HG03066 (cell line): Measurements from ENCODE around the gene CYP46A1.

ENCODE experiments used
- ATAC-seq: cut with Tn5 transposase; IDR thresholded peaks from one replicate; pipeline ENCODE4 v1.9.1; 2021; ENCODE audit warnings: low read depth; ENCODE audit not compliant: unreplicated experiment

Gene CYP46A1

GRCh38 chr14:99686557-99687283 lies 2.6 kb downstream of the CYP46A1 start:
- no peak for ATAC-seq

GRCh38 chr14:99687284-99688209 lies 3.4 kb downstream of the CYP46A1 start:
- ATAC-seq: no peak

DNA sequence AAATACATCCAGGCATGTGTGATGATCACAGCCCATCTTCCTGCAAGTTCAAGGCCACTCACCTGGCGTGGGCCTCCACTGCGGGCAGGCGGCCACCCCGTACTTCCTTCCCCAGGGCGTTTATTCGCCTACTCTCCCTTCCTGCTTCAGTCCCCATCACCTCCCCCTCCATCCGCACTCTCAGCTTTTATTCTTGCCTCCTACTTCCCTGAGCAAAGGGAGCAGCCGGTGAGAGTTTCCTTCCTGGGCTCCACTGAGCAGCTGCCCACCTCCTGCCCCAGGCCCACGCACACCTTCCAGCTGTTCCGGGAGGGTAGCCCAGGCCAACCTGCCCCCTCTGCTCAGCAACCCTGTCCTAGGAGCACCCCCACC lies 4.1 kb downstream of the CYP46A1 start:
- no peak for ATAC-seq

DNA sequence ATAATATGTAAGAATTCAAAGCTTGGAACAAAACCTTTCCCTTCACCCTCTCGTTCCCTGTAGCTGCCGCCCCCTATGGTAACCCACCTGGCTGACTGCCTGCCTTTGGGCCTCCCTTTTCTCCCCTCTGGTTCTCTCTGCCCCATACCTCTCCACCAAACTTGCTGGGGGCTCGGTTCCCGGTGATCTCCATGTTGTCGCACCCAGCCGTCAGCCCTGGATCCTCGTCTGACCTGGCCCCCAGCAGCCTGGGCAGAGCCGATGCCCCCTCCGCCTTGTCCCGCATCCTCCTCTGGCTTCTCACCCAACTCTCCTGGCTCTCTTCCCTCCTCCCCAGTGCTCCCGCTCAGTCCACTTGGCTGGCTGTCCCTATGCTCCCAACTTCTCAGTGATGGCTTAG lies 4.5 kb downstream of the CYP46A1 start:
- ATAC-seq: no peak

DNA sequence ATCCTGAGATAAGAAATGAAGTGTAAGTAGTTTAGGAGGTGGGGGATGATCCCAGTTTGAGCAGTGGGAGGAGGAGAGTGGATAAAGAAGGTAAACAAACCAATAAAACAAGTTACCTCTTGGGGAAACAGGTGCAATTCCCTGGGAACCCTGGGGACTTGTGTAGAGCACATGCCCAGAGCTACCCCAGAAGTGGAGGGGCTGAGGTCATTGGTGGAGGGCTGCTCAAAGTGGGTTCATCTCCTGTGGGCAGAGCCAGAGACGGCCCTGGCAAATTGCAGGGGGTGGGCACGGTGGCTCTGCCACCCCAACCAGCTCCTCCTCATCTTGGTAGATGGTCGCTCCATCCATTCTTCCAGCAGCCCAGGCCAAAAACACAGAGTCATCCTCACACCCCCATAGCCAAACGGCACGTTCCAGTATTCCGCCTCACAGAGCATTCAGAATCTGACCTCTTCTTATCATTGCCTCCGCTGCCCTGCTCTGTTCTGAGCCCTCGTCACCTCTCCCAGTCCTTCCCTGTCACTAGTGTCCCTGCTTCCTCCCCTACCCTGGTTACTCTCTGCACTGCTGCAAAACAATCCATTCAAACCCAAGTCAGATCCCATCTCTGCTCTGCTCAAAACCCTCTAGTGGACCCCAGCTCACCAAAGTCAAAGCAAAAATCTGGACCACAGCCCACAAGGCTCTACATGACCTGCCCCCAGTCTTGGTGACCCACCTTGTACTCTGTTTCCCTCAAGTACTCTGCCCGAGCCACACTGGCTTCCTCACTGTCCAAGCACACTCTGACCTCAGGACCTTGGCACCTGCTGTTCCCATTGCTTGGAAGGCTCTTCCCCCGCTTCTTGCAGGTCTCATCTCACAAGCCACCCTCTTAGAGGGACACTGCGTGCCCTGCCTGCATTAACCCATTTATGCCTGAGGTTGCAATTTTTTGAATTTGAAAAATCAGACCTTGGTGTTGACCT lies 5.5 kb downstream of the CYP46A1 start:
- ATAC-seq: no peak

DNA sequence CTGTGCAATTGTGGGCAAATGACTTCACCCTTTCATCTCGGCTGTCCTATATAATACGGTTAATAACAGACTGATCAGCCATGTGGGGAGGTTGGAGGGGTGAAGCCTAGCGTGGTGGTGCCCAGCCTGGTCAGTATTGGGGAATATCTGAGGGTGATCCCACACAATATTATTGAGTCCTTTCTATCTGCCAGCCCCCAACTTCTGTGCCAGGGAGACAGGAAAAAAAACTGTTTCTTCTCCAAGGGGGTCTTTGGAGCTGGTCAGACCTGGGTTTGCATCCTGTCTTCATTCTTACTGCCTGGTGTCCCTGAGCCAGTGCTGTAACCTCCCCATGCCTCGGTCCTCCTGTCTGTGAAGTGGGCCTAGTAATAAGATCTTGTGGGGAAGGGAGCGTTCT lies 6.5 kb downstream of the CYP46A1 start:
- ATAC-seq: no peak

DNA sequence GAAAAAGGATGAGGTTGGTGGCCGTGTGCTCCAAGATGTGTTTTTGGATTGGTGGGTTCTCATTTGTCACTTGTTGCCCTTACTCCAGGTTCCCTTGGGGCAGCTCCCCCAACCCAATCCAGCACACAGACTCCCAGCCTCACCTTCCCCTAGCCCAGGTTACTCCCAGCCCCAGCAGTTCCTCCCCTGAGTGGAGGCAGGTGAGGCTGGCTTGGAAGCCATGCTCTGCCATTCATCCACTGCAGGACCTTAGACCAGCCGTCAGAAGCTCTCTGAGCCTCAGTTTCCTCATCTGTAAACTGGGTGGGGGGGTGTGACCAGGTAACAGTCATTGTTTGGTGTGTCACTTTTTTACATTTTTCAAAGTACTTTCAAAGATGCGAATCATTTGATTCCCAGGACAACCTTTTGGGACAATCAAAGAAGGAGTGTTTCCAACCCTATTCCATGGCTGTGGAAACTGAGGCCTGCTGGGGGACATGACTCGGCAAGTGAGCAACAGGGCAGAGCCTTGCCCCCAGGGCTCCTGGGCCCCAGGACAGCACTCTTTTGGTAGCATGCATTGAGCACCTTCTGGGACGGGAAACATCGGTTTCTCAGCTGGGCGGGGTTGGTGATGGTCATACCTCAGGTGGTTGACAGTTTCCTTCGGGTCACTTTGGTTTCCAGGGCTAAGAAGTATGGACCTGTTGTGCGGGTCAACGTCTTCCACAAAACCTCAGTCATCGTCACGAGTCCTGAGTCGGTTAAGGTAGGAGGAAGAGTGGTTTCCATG lies 7.2 kb downstream of the CYP46A1 start:
- no peak for ATAC-seq

DNA sequence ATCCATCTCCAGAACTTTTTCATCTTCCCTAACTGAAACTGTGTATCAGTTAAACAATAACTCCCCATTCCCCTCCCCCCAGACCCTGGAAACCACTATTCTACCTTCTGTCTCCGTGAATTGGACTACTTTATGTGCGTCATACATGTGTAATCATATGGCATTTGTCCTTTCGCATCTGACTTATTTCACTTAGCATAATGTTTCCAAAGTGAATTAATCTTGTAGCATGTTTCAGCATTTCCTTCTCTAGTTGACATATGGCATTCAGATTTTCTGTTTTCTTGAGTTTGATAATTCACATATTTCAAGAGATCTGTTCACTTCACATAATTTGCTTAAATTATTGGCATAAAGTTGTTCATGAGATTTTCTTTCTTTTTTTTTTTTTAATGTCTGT lies 9.8 kb downstream of the CYP46A1 start:
- ATAC-seq: no peak

DNA sequence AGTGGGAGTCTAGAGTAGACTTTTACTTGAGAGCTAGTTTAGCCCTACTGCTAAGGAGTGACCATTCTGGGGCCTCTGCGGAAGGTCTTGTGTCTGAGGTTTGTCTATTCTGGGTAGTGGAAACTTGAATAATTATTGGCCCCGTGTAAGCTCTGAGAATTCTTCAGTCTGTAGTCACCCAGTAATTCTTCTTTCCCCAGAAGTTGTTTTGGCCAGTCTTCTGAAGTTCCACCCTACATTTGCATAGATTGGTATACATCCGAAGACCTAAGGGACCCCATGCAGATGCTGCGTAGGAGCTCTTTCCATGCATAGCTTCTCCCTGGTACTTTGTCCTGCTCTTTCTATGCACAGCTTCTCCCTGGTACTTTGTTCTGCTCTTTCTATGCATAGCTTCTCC lies 12.8 kb downstream of the CYP46A1 start:
- ATAC-seq: no peak

DNA sequence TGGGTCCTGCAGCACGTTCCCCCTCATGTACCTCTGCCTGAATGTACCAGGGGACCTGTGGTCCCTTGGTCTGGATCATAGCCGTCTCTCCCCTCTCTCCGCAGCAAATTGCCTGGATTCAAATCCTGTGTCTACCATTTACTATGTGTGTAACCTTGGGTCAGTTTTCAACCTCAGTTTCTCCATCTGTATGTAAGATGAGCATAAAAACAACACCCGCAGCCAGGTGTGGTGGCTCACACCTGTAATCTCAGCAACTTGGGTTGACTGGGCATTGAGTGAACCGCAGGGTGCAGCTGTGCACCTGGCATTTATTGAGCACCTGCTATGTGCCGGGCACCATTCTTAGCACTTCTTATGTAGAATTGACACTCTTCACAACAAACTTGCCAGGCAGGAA lies 14.1 kb downstream of the CYP46A1 start:
- ATAC-seq: no peak

GRCh38 chr14:99698642-99699041 lies 14.5 kb downstream of the CYP46A1 start:
- no peak for ATAC-seq

- ATAC-seq: no peak
Observed at GRCh38 chr14:99699085-99699760, 15.1 kb downstream of the CYP46A1 start.

DNA sequence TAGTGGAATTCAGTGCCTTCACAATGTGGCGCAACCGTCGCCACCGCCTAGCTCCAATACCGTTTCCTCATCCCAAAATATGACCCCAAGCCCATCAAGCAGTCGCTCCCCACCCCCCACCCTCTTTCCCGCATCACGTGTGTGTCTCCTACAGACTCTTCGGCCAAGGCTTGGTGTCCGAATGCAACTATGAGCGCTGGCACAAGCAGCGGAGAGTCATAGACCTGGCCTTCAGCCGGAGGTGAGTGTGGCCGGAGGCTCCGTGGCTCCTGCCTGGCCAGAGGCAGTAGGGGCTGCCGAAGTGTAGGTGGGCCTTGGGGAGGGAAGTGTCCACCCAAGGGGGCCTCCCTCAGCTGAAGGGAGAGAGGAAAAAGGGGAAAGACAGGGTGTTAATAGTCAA lies 15.8 kb downstream of the CYP46A1 start:
- no peak for ATAC-seq

DNA sequence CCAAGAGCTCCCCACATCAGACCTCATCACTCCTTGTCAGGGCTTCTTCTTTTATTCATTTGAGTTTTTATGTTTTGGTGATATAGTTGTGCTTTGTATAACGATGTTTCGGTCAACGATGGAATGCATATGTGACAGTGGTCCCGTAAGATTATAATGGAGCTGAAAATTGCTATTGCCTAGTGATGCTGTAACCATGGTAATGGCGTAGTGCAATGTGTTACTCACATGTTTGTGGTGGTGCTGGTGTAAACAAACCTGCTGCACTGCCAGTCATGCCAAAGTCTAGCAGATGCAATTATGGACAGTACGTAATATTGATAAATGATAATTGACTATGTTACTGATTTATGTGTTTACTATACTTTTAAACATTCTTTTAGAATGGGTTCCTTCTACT lies 16.3 kb downstream of the CYP46A1 start:
- ATAC-seq: no peak

DNA sequence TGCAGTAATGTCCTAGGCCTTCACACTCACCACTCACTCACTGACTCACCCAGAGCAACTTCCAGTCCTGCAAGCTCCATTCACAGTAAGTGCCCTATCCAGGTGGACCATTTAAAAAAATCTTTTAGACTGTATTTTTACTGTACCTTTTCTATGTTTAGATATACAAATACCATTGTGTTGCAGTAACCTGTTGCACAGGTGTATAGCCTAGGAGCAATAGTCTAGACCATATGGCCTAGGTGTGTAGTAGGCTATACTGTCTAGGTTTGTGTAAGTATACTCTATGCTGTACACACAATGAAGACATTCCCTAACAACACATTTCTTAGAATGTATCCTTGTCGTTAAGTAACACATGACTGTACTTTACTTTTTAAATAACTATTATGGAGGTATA lies 17.2 kb downstream of the CYP46A1 start:
- no peak for ATAC-seq

DNA sequence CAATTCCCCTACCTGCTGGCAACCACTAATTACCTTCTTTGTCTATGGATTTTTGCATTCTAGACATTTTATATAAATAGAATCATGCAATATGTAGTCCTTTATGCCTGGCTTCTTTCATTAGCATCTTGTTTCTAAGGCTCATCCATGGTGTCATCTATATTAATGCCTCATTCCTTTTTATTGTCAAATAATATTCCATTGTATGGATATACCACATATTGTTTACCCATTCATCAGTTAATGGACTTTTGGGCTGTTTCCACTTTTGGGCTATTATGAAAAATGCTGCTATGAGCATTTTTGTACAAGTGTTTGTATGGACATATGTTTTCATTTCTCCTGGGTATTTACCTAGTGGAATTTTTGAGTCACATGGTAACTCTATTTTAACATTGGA lies 18.0 kb downstream of the CYP46A1 start:
- ATAC-seq: no peak

GRCh38 chr14:99703381-99703780 lies 19.3 kb downstream of the CYP46A1 start:
- no peak for ATAC-seq

- ATAC-seq: no peak
Observed at GRCh38 chr14:99704037-99704436, 19.9 kb downstream of the CYP46A1 start.

DNA sequence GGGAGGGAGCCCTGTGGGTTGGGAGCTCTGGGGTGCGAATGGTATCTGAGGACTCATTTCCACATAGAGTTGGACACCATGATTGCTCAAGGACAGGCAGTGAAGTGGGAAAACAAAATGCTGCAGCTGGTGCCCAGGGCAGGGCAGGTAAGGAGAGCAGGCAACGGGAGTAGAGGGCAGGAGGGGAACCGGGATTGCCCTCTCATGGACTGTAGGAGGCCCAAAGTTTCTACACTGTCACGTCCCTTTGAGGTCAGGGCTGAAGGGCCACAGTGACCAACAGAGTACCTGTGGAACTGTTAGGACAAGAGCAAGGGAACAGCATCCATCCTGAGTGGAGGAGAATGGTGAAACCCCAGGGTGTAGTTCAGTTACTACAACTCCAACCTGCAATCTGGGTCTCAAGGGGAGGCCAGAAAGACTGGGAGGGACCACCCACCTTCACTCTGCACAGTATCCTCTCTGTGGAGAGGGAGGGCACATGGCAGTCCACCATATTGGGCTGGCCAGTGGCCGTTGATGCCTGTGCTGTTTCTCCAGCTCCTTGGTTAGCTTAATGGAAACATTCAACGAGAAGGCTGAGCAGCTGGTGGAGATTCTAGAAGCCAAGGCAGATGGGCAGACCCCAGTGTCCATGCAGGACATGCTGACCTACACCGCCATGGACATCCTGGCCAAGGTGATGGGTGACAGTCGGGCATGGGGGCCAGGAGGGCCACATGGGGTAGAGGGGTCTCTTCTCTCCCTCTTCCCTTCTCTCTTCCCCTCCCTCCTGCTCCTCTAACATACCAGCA lies 22.2 kb downstream of the CYP46A1 start:
- no peak for ATAC-seq
